ENCODE data around the gene CUBN.

GRCh38 chr10:16856092-16856491 is 273.5 kb downstream of the CUBN start:
- TF ChIP-seq CTCF (IDR thresholded peaks at IDR 0.05; ENCODE audit: insufficient read depth, low read depth, low read length) (no peak), EZH2 (IDR thresholded peaks at IDR 0.05; ENCODE audit: insufficient read depth, low read length) (no peak)

Data from astrocyte (in vitro differentiated cells and primary cell).